Epithelial cell of esophagus (primary cell): ENCODE data around the gene ZFYVE9.

ENCODE experiments used
- DNase-seq: peaks from one replicate; pipeline ENCODE4 v3.0.0; 2010; ENCODE audit warnings: low read depth
- H3K4me3 ChIP-seq: 2 replicates; pipeline ENCODE4 v1.5.1; 2011; ENCODE audit warnings: mild to moderate bottlenecking, low read length, control low read depth
- TF ChIP-seq, protein P1 (sequence below): IDR thresholded peaks from 2 replicates; pipeline ENCODE4 v1.5.1; 2011; ENCODE audit warnings: low read depth, mild to moderate bottlenecking, low read length, control low read depth, inconsistent platforms; ENCODE audit not compliant: insufficient read depth; ENCODE audit errors: missing control alignments

Gene ZFYVE9

GRCh38 chr1:52235646-52236045 is 93.8 kb downstream of the ZFYVE9 start:
- no peak overlapping the region for H3K4me3 ChIP-seq
- TF ChIP-seq, protein P1, sequence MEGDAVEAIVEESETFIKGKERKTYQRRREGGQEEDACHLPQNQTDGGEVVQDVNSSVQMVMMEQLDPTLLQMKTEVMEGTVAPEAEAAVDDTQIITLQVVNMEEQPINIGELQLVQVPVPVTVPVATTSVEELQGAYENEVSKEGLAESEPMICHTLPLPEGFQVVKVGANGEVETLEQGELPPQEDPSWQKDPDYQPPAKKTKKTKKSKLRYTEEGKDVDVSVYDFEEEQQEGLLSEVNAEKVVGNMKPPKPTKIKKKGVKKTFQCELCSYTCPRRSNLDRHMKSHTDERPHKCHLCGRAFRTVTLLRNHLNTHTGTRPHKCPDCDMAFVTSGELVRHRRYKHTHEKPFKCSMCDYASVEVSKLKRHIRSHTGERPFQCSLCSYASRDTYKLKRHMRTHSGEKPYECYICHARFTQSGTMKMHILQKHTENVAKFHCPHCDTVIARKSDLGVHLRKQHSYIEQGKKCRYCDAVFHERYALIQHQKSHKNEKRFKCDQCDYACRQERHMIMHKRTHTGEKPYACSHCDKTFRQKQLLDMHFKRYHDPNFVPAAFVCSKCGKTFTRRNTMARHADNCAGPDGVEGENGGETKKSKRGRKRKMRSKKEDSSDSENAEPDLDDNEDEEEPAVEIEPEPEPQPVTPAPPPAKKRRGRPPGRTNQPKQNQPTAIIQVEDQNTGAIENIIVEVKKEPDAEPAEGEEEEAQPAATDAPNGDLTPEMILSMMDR, result no peak
- no peak for DNase-seq

GRCh38 chr1:52237430-52237829 is 95.5 kb downstream of the ZFYVE9 start:
- peak; percentile 66 for DNase-seq
- no peak overlapping the region for H3K4me3 ChIP-seq
- TF ChIP-seq, protein P1, result no peak

DNA sequence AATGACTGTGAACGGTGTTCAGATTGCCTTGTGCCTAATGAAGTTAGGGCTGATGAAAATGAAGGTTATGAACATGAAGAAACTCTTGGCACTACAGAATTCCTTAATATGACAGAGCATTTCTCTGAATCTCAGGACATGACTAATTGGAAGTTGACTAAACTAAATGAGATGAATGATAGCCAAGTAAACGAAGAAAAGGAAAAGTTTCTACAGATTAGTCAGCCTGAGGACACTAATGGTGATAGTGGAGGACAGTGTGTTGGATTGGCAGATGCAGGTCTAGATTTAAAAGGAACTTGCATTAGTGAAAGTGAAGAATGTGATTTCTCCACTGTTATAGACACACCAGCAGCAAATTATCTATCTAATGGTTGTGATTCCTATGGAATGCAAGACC is 96.6 kb downstream of the ZFYVE9 start:
- no peak overlapping the region for H3K4me3 ChIP-seq
- TF ChIP-seq, protein P1, result no peak
- DNase-seq, result peak; percentile 89

GRCh38 chr1:52238887-52239707 is 97.2 kb downstream of the ZFYVE9 start:
- peak; percentile 70 for DNase-seq
- H3K4me3 ChIP-seq, result no peak overlapping the region
- TF ChIP-seq, protein P1, result no peak

DNA sequence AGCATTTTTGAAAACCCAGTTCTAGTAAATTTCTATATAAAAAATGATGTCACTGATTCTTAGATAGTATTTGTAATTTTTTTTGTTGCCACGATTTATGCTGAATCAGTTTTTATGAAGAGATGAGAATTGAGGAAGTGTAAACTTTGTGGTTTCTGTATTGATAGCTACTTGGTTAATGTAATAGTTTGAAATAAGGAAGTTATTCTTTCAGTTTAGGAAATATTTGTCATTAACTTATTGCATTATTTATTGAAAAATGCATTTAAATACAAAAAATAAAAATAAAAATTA is 97.8 kb downstream of the ZFYVE9 start:
- TF ChIP-seq, protein P1, result no peak
- no peak for DNase-seq
- no peak overlapping the region for H3K4me3 ChIP-seq

- DNase-seq, result no peak
- TF ChIP-seq, protein P1, result no peak
These were observed 98.8 kb downstream of the ZFYVE9 start for GRCh38 chr1:52240592-52241210.

More at GRCh38 chr1:52240592-52241210, 98.8 kb downstream of the ZFYVE9 start:
- no peak overlapping the region for H3K4me3 ChIP-seq
